ENCODE data around the gene THSD7A. TPM values are rescaled to one million over a fixed set of nuclear protein-coding genes. Genes with fewer than 3 reads are reported as not detected.

The THSD7A gene
- total and polyA plus RNA-seq, 2 of the 4 experiments (the other 2 are of a cell fraction), result 0.02 to 0.18 TPM

GRCh38 chr7:11412036-11412435 is 420.0 kb downstream of the THSD7A start:
- H3K4me1 ChIP-seq (ENCODE audit: control insufficient read depth, insufficient read depth, low read length), result no peaks in the 10 kb centered on the region
- no peak overlapping the region for H2AK5ac ChIP-seq (ENCODE audit: low read depth, low read length)
- intact Hi-C loops (cut with micrococcal nuclease), result no loop called here
- TF ChIP-seq MAFK (IDR thresholded peaks at IDR 0.05; ENCODE audit: low read depth, low read length) (peak; percentile 87), RAD21 (IDR thresholded peaks at IDR 0.05; ENCODE audit: low read length) (no peak)
- H3K27me3 ChIP-seq (ENCODE audit: control insufficient read depth, insufficient read depth, low read length), result no peaks in the 10 kb centered on the region
- CTCF ChIA-PET, result no interaction called here
- no peak for DNase-seq
- no peak overlapping the region for H4K8ac ChIP-seq (ENCODE audit: low read depth in 2 of 2, low read length in 2 of 2)
- H3K56ac ChIP-seq (ENCODE audit: extremely low read depth, insufficient read depth, low read length), result no peak overlapping the region
- no peak overlapping the region for H4K5ac ChIP-seq (ENCODE audit: low read depth, low read length)
- POLR2A ChIA-PET (ENCODE audit: unreplicated experiment), result no interaction called here
- H2BK5ac ChIP-seq (ENCODE audit: low read depth, low read length, poor library complexity, severe bottlenecking), result no peak overlapping the region
- H3K9me1 ChIP-seq (ENCODE audit: insufficient read depth, low read length), result no peaks in the 10 kb centered on the region
- H3K18ac ChIP-seq (ENCODE audit: low read depth, low read length), result no peak overlapping the region
- dilution Hi-C loops (cut with HindIII; ENCODE audit: low sequenced_read_pairs, unreplicated experiment), result no loop called here
- no peak overlapping the region for H4K91ac ChIP-seq (ENCODE audit: insufficient read depth, low read depth, low read length)
- no peak overlapping the region for H2AFZ ChIP-seq (replicated peaks; ENCODE audit: low read length, poor library complexity)
- H3K14ac ChIP-seq (replicated peaks; ENCODE audit: low read depth, low read length), result no peak overlapping the region
- H3K4ac ChIP-seq (ENCODE audit: low read depth, low read length), result no peak overlapping the region
- in situ Hi-C loops (cut with MboI; ENCODE audit: low sequenced_read_pairs), result no loop called here
- H4K20me1 ChIP-seq (ENCODE audit: insufficient read depth, low read length), result no peaks in the 10 kb centered on the region
- H2BK15ac ChIP-seq (ENCODE audit: low read depth, low read length), result no peak overlapping the region
- no peak overlapping the region for H3K23ac ChIP-seq (ENCODE audit: low read depth, low read length)
- no peak overlapping the region for H2BK20ac ChIP-seq (ENCODE audit: low read depth, low read length)
- no peaks in the 10 kb centered on the region for H3K79me1 ChIP-seq (ENCODE audit: low read depth in 1 of 2, low read length in 2 of 2)
- H3K27ac ChIP-seq (ENCODE audit: insufficient read depth, low read length), result no peak overlapping the region
- BruUV-seq (replicated peaks), result no TSS peak
- no peak overlapping the region for H3K9ac ChIP-seq (ENCODE audit: low read depth, low read length)
- 0 out of 2 replicates have a peak, but pooled peaks cover 2% of the 10 kb centered on the region for H3K9me3 ChIP-seq (ENCODE audit: control insufficient read depth, insufficient read depth, low read length)
- no CpG with 5 or more reads among the region's 2 CpGs for WGBS, 2 experiments (ENCODE audit: extremely low coverage in 2 of 2, insufficient read length in 1 of 2)
- no peak overlapping the region for H2AK9ac ChIP-seq (replicated peaks; ENCODE audit: low read depth, low read length, poor library complexity)
- no peak overlapping the region for H3K4me3 ChIP-seq (ENCODE audit: insufficient read depth, low read depth, low read length)
- no peak overlapping the region for H3K4me2 ChIP-seq (ENCODE audit: low read depth, low read length)
- H3K36me3 ChIP-seq (ENCODE audit: control insufficient read depth, insufficient read depth, low read length), result no peaks in the 10 kb centered on the region
- no peak overlapping the region for H2BK120ac ChIP-seq (ENCODE audit: low read depth, low read length)
- ATAC-seq (ENCODE audit: low read depth), result no peak

Data from IMR-90 (cell line).